CD4-positive, alpha-beta T cell treated with Interleukin-12 subunit alpha and Interleukin-12 subunit beta, for 1 hour (primary cell): ENCODE data around the gene BMF.
"Not testable (repeated sequence)": the region's sequence is repeated elsewhere in the genome, so short reads cannot be mapped to it uniquely, and the experiment has no call there.

ENCODE experiments used
- DNase-seq: peaks from one replicate; pipeline ENCODE4 v3.0.0-alpha.2; 2020

The BMF gene

DNA sequence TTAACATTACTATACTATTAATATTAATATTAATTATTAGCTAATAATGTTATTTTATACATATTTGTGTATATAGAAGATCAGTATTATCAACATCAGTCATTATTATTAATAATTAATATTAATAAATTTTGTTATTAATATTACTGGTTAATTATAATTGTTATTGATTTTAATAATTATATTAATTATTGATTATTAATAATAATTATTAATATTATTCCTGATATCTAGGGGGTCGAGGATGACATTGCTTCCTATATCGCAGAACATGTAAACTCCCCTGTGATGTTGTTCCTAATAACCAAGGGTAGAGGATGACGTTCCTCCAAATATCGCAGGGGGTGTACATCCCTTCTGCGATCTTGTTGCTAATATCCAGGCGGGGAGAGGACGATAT lies 17.3 kb upstream of the BMF start:
- no peak for DNase-seq

DNA sequence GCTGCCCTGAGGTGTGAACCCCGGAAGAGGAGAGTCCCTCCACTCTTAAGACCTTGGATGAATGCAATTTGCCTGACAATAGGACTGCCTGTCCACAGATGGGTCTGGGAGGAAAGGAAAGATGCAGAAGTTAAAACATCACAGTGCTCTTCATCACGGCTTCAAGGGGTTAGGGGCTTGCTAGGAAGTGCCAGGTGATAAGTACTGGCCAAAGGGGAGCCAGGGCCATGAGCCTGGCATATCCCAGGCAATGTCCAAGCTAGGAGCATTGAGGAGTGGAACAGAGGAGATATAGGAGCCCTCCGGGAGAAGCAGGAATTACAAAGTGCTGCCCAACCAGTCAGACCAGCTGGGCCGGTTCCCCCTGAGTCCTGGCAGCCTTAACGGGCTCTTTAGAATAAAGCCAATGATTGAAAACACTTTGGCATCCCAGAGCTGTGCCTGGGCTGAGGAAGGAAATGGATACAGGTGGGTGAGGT lies 16.2 kb upstream of the BMF start:
- not testable (repeated sequence) for DNase-seq

DNA sequence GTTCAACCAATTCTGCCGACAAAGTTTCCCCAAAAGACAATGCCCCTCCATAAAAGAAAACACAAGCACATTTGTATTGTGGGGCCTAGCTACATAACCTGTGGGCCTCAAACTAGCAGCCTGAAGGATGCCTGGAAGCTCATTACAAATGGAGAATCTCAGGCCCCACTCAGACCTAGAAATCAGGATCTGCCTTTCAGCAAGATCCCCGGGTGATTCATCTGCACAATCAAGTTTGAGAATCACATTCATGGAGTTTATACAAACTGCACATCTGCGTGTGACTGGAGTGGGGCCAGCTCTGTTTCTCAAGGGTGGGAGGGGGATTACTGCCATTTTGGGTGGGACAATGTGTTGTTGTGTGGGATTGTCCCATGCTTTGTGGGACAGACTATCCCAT lies 15.7 kb upstream of the BMF start:
- DNase-seq, result not testable (repeated sequence)

DNA sequence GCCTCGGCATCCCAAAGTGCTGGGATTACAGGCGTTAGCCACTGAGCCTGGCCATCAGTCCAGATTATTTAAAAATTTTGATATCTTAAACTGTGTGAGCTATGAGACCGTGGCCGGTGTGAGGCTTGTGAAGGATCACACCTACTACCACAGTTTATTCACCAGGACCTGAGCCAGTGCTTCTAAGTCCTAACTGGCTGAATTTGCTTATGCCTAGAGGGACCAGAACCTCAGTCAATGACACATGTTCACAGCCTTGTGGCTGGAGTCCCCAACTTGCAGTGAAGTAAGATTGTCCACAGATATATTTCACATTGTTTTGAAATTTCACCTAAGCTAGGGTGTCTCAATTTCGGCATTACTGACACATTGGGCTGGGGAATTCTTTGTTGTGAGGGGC lies 15.2 kb upstream of the BMF start:
- not testable (repeated sequence) for DNase-seq

DNA sequence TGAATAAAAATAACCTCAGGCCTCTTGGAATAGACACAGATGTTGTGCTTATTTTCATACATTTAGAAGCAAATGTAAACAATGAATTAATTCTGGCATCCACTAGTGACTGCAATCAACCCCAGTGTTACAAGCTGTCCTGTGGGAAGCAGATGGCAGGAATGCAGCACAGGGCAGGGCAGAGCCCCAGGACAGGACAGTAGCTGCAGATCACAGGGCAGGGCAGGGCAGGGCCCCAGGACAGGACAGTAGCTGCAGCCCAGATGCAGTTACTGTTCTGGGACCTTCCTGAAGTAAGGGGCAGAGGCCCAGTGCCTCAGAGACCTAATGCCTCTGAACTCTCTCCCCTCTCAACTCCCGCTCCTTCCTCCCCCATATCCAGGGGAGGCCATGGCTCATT lies 14.3 kb upstream of the BMF start:
- DNase-seq, result not testable (repeated sequence)

DNA sequence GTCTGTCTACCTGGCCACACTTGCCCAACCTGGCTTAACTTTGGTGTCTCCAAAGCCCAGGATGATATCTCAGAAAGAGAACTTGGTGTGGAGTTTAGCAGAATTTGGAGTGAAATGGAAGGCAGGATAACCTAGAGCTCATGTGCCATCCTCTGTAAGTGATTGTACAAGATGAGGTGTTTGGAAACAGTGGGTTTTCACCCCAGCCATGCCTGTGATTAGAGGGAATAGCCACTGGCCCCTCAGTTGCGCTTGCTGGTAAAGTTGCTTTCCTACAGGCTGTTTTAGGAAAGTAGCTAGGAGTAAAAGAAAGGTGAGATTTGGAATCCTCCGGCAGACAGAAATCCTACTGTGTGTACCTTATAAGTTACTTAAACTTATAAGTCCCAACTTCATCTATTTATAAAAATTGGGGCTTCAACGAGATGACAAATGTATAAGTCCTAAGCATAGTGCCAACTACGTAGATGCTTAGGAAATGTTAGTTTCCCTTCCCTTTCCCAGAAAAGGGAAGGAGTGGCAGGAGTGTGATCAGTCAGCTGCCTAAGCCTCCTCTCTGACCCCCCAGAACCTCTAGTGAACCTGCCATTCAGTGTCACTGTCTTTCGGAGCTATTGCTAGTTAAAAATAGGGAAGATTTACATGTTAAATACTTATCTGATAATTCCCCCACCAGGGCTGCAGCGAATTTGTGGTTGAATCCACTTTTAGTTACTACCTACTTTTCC lies 13.4 kb upstream of the BMF start:
- no peak for DNase-seq

DNA sequence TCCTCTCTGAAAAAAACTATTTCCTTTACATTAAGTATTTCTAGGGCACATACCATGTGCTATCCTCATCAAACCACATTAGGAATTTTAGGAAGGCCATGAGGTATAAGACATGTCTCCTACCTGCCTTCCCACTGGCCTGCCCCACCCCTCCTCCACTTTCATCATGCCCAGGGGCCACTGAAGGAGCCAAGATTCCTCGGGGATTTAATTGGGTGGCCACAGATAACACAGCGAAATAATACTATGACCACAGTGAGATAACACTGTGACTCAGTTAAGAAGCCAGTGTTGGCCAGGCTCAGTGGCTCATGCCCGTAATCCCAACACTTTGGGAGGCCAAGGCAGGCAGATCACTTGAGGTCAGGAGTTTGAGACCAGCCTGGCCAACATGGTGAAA lies 9.8 kb upstream of the BMF start:
- no peak for DNase-seq

DNA sequence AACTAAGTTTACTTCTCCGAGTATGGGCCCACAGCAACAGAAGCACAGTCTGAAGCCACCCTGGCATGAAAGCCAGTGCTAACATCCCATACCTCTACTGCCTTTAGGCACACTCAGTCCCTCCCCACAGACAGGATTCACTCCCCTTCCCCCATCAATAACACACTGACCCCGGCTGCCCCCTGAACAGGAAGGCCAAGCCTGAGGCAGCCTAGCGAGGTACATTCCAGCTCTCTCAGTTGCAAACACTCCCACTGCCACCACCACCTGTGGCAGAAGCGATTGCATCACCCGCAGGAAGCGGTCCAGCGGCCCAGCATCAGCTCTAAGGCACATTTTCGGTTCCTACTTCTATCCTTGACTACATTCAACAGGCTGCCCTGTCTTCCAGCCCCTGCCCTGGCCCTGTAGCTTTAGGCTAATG lies 7.0 kb upstream of the BMF start:
- DNase-seq, result peak; percentile 23

DNA sequence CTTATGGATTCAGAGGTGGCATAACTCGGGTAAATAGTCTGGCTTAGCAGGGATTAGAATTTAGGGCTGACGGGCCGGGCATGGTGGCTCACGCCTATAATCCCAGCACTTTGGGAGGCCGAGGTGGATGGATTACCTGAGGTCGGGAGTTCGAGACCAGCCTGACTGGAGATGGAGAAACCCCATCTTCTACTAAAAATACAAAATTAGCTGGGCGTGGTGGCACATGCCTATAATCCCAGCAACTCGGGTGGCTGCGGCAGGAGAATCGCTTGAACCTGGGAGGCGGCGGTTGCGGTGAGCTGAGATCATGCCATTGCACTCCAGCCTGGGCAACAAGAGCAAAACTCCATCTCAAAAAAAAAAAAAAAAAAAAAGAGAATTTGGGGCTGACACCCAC lies 6.4 kb upstream of the BMF start:
- DNase-seq, result not testable (repeated sequence)

DNA sequence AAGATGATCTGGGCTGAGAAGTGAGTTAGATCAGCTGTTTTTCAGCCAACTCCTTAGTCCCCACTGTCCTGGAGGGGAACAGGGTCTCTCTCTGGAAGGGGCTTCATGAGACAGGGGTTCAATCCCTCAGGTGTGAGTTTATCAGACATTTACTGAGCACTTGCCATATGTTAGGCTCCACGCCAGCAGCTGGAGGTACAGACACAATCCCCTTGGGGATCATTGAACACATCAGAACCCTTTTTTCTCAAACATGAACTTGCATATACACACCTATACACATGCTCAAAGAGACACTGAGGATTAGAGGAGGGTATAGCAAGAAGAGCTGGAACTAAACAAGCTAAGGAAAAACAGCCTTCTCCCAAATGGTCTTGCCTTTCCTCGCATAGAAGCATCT lies 5.5 kb upstream of the BMF start:
- no peak for DNase-seq

DNA sequence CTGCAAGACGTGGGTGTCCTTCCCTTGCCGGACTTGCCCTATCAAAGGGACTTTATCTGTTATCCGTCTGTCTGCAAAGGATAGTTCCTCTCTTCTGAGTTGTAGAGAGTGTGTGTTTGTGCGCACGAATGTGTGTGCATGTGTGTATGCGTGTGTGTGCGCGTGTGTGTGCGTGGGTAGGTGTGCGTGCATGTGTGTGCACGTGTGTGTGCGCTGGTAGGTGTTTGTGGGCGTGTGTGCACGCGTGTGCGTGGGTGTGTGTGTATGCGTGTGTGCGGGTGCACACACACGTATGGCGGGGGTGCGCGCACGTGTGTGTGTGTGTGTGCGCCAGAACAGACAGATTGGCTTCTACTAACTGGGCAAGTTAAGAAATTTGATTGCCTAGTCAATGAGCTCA lies 4.1 kb upstream of the BMF start:
- no peak for DNase-seq

DNA sequence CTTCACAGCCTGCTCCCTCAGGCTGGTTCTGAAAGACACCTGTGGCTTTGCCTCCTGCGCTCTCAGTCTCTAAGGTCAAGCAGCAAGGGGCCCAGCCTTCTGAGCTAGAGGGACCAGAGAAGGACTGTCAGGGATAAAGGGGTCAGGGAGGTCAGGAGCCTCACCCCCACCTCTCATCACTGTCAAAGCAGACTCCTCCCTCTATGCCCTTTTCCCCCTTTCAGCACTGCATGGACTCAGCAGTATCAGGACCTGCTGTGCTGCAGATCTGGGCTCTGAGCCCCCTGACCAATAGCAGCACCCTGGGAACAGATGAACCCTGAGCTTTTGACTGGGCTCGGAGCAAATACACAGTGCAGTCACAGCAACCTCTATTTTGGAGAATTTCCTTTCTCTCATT lies 3.2 kb upstream of the BMF start:
- DNase-seq, result no peak

DNA sequence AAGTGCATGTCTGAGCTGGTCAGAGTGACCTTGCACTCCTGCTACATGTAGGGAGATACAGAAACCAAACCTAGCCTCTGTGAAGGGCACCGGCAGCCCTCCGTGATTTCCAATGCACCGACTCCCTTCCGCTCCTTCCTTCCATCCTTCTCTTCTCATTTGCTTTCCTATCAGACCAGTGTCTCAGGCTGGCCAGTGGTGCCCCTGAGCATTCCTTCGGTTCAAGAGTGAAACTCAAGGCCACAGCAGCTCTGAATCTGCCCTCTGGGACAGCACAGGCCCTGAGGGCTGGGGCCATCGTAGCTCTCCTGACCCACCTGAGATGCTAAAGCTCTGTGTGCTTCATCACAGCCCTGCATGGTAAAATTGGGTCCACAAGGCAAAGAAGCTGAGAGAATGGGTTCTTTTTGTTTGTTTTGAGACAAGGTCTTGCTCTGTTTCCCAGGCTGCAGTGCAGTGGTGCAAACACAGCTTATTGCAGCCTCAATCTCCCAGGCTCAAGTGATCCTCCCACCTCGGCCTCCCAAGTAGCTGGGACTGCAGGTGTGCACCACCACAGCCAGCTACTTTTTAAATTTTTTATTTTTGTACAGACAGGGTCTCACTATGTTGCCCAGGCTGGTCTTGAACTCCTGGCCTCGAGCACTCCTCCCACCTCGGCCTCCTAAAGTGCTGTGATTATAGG lies 2.3 kb upstream of the BMF start:
- DNase-seq, result no peak

DNA sequence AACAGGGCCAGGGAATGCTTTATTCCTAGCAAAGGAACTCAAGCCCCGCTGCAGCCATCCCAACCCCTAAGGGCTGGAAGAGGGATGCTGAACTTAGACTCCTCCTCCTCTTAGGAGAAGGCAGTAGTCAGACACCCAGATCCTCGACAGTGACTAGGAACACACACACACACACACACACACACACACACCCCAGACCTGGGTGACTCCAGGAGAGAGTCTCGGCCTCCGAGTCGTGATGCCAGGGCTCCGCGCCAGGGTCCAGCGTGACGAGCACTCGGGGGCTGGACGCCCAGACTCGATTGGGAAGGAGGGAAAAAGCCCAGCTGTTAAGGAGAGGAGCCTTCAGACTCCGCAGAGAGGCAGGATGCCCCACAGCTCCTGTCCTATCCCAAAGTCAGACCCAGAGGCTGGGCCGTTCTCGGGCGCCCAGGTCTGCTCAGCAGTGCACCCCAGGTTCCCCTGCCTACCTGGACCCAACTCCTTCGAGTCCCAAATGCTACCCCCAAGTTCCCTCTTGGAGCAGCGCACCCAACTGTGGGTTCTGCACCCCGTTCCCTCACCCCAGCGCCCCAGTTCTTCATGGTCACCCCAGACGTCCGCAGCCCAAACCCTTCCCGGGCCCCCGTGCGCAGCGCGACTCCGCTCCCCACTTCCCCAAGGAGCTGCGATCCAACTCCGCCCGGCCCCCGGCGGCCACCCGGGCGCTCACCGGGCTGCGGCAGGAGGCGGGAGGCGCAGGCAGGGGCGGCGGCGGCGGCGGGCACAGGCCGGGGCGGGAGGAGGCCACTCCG lies 421 bp downstream of the BMF start:
- no peak for DNase-seq

DNA sequence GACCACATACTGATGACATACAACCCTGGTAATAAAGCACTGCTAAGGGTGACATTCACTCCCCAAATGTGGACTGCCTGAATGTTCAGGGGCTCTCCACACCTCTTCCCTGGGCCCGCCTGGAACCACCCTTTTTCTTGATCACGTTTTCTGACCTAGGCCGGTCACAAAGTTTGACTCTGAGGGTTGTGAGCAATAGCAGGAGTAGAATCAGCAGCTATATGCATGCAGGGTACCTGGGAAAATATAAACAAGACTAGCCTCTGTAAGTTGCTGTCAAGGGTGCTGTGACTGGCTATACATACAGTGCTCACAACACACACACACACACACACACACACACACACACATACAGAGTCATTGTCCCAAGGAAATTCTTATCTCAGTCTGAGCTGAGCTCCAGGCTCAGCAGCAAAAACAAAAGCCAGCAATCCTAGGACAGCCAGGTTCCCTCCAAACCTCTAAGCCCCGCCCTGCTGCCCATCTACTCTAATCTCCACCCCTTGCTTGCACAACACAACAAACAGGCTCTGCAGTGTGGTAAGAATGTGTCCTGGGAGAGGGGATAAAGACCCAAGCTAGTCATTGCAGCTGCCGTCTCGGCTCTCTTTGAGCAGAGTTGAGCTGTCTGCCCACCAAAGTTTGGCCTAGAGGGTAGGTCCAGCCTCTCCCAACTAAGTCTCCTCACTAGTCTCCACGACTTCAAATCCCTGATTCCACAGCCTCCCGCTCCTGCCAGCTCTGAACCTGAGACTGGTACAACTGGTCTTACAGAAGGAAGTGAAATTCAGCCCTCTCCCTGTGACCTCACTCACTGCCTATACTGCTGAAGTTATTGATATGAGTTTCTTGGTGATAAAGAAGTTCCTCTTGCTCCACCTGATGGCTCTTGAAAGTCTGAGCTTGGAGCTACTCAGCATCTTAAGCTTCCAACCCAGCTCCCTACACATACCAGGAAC lies 2.2 kb downstream of the BMF start:
- peak; percentile 22 for DNase-seq

DNA sequence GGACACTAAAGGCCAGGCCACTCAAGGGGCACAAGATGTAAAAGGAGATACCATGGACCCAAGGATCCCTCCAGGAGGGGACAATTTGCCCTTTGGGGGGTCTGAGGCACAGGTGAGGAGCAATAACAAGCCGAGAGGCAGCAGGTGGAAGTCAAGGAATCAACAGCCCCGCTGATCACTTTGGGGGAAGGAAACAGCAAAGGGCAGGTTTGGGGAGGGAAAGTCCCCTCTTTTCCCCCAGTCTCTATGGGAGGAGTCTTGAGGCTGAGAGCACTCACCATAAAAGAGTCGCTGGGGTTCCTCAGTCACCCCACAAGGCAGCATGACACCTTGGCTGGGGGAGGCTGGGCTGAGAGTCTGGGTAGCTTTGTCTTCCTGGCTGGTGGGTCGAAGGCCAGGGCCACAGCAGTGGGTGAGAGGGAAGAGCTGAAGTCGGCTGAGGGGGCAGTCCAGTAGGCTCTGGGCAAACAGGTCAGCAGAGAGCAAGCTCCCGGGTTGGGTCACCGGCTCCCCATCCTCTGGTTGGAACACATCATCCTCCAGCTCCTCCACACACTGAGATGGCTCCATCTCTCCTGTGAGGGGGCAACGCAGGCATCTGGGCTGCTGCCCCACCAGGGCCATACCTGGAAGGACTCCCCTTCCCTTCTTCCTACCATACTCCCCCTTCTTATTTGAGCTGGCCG lies 3.0 kb downstream of the BMF start:
- DNase-seq, result peak; percentile 65

DNA sequence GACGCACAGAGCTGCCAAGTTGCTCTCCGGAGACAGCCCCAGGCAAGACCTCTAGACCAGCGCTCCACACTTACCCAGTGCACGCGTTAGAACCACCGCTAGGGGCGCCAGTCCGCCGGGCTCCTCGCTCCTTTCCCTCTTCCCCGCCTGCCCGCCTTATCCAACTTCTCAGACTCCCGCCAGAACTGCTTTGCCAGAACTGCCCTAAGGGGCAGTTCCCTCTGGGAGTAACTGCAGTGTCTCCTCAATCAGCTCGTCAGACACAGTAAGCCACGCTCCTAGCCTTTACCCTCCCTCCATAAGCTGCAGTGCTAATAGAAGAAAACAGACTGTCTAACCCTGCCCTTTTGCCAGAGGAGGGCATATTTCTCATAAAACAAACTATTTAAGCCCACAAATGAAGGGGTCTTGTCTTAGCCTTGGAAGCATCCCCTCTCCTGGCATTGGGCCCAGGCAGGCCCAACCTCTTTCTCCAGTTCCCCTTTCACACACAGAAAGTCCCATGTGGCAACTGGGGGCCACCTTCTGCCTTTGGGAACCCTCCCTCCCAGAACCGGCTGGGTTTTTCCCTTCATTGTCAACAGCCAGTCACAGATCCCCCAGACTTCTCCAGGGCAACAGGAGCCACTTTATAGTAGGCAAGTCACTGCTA lies 3.7 kb downstream of the BMF start:
- peak; percentile 81 for DNase-seq

DNA sequence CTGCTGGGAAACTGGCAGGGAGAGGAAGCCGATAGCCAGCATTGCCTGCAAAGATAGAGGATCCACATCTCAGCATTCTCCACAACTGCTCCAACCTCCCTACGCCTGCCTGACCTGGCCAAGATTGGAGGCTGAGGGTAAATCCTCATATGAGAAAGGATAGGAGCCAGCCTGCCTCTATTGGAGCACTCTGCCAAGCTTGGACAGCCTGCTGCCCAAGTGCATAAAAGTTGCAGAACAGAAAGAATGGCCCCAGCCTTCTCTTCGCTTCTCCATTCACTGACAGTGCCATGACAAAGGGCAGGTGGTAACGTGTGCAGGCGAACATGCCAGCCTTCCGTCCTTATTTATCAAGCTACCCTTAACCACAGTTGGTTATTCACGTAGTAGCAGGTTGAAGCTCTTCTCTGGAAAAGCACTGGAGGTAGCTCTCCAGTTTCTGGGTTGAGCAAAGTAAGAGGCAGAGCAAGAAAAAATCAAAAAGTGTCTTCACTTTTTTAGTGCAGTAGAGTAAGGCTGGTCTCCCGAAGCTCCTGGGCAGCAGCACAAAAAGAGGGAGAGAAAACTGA lies 4.3 kb downstream of the BMF start:
- no peak for DNase-seq

DNA sequence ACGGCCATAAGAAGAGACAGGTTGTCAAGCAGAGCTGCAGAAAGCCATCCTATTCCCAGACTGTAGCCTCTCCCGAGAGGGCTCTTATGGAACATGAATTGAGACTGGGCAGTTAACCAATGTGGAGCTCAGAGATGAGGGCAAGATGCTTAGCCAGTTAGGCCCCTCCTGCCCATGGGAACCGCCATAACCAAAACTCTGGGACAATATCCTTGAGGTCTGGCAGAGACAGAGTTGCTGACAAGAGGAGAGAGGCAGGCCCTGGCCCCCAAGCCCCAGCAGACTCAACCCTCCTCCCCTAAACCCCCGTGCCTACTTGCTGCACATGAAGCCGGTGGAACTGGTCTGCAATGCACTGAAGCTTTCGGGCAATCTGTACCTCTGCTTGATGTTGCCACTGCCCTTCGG lies 4.8 kb downstream of the BMF start:
- DNase-seq, result no peak

DNA sequence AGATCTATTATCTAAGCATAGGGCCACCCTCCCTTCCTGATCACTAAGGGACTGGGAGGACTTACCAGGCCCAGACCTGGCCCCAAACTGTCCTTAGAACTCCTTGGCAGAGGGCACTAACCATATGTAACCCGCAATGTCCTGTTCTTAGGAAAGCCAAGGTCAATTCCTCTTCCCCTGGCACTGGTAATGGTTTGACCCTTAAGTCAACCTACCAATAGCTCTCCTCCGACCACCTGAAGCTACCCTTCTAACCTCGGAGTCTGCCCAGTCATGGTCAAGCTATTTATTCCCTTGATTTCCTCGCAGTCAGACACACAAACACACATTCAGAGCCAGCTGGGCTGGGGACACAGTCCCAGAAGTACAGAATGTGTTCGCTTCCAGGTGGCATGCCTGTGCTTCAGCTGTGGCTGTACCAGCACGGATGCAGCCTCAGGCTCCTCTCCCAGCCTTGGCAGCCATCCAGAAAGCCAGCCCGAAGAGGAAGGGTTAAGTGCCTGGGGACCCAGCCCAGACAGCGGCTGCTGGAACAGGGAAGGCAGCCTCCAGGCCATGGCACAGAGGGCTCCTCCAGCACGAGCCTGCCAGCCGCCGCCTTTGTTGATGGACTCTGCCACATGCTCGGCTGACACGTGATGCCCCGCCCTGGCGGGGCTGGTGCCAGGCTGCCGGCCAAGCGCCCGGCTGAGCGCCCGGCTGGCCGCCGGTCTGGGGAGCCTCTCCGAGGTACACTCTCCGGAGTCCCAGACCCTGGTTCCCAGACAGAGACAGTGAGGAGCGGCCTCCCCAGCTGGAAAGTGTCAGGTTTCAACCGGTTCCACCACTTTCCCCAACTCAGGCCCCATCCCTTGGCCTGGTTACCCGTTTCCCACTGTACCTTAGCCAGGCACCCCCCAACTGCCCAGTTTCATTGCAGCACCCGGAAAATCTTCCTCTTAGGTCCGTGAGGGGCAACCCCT lies 5.5 kb downstream of the BMF start:
- no peak for DNase-seq
